ENCODE measurements around the gene BAG2.

BAG2 gene

GRCh38 chr6:57172136-57173055 lies at the start of gene BAG2:
Gene BAG2, plus strand, starts transcription at chr6:57172326. Its CDS starts 372 bp downstream, at chr6:57172698.
- in situ Hi-C loops (cut with MboI; ENCODE audit: low sequenced_read_pairs, unreplicated experiment) = no loop called here
- DNase-seq (ENCODE audit: low spot score) = peak; percentile 92
- TF ChIP-seq CTCF (IDR thresholded peaks at IDR 0.05; ENCODE audit: borderline replicate concordance, control extremely low read depth, extremely low read depth, insufficient read depth, missing control alignments) = peak; percentile 11

- in situ Hi-C loops (cut with MboI; ENCODE audit: low sequenced_read_pairs, unreplicated experiment) = no loop called here
- TF ChIP-seq CTCF (IDR thresholded peaks at IDR 0.05; ENCODE audit: borderline replicate concordance, control extremely low read depth, extremely low read depth, insufficient read depth, missing control alignments) = no peak
- no peak for DNase-seq (ENCODE audit: low spot score)
These were observed 49.0 kb upstream of the BAG2 start for GRCh38 chr6:57123111-57123510.

- in situ Hi-C loops (cut with MboI; ENCODE audit: low sequenced_read_pairs, unreplicated experiment) = no loop called here
- no peak for DNase-seq (ENCODE audit: low spot score)
- no peak for TF ChIP-seq CTCF (IDR thresholded peaks at IDR 0.05; ENCODE audit: borderline replicate concordance, control extremely low read depth, extremely low read depth, insufficient read depth, missing control alignments)
These were observed 44.4 kb upstream of the BAG2 start for GRCh38 chr6:57127763-57128162.

GRCh38 chr6:57130661-57131177 lies 41.4 kb upstream of the BAG2 start:
- no peak for DNase-seq (ENCODE audit: low spot score)
- in situ Hi-C loops (cut with MboI; ENCODE audit: low sequenced_read_pairs, unreplicated experiment) = no loop called here
- TF ChIP-seq CTCF (IDR thresholded peaks at IDR 0.05; ENCODE audit: borderline replicate concordance, control extremely low read depth, extremely low read depth, insufficient read depth, missing control alignments) = no peak

GRCh38 chr6:57134954-57135353 lies 37.2 kb upstream of the BAG2 start:
- in situ Hi-C loops (cut with MboI; ENCODE audit: low sequenced_read_pairs, unreplicated experiment) = no loop called here
- DNase-seq (ENCODE audit: low spot score) = no peak
- TF ChIP-seq CTCF (IDR thresholded peaks at IDR 0.05; ENCODE audit: borderline replicate concordance, control extremely low read depth, extremely low read depth, insufficient read depth, missing control alignments) = no peak

- DNase-seq (ENCODE audit: low spot score) = no peak
- TF ChIP-seq CTCF (IDR thresholded peaks at IDR 0.05; ENCODE audit: borderline replicate concordance, control extremely low read depth, extremely low read depth, insufficient read depth, missing control alignments) = no peak
- in situ Hi-C loops (cut with MboI; ENCODE audit: low sequenced_read_pairs, unreplicated experiment) = no loop called here
These were observed 36.2 kb upstream of the BAG2 start for GRCh38 chr6:57135885-57136284.

Data from GM13976 (cell line).